Calu3 (cell line): Measurements from ENCODE around the gene CFAP61. TPM values are rescaled to one million over a fixed set of nuclear protein-coding genes. Genes with fewer than 3 reads are reported as not detected.

ENCODE experiments used
- BruUV-seq: library from RNA; stranded (reverse); fragments of 400-500 nt; replicated peaks from 2 replicates; lab custom pipeline; 2021; lab: Mats Ljungman, UMichigan
- CTCF ChIA-PET: fragments of 300-600 bp; sonication (Branson Sonifier 250); formaldehyde crosslinking; loops from one replicate; lab custom pipeline; 2022; ENCODE audit warnings: antibody characterized with exemption; lab: Charles Lee
- DNase-seq: peaks from one replicate; pipeline ENCODE4 v3.0.0; 2022
- H3K27ac Mint-ChIP-seq: one replicate; pipeline ENCODE4 v1.8.0; 2022; ENCODE audit warnings: mixed read lengths; ENCODE audit not compliant: unreplicated experiment
- H3K27me3 Mint-ChIP-seq: one replicate; pipeline ENCODE4 v1.8.0; 2022; ENCODE audit warnings: mixed read lengths; ENCODE audit not compliant: unreplicated experiment
- H3K36me3 Mint-ChIP-seq: one replicate; pipeline ENCODE4 v1.8.0; 2022; ENCODE audit warnings: mild to moderate bottlenecking, moderate library complexity, mixed read lengths; ENCODE audit not compliant: insufficient read depth, unreplicated experiment
- H3K4me1 Mint-ChIP-seq: one replicate; pipeline ENCODE4 v1.8.0; 2022; ENCODE audit warnings: mild to moderate bottlenecking, low read depth, mixed read lengths; ENCODE audit not compliant: unreplicated experiment
- H3K4me3 Mint-ChIP-seq: one replicate; pipeline ENCODE4 v1.8.0; 2022; ENCODE audit warnings: mild to moderate bottlenecking, low read depth, moderate library complexity, mixed read lengths; ENCODE audit not compliant: unreplicated experiment
- H3K9me3 Mint-ChIP-seq: one replicate; pipeline ENCODE4 v1.8.0; 2022; ENCODE audit warnings: low read depth, mixed read lengths; ENCODE audit not compliant: unreplicated experiment
- intact Hi-C: fragments of 100-400 bp; cut with micrococcal nuclease; formaldehyde crosslinking; loops from one replicate; pipeline ENCODE4 v1.10.0; 2022; ENCODE audit not compliant: unreplicated experiment
- total RNA-seq: library from RNA; stranded (reverse); gene quantifications from 2 replicates; pipeline ENCODE4 v1.2.3, GENCODE V29; 2022
- TF ChIP-seq, protein P1 (sequence below): fragments of 200-600 bp; IDR thresholded peaks from one replicate; pipeline ENCODE4 v1.8.0; 2022; ENCODE audit warnings: antibody characterized with exemption; ENCODE audit not compliant: unreplicated experiment

Gene CFAP61
- total RNA-seq, 1 experiment from 2014 or later, result not detected

DNA sequence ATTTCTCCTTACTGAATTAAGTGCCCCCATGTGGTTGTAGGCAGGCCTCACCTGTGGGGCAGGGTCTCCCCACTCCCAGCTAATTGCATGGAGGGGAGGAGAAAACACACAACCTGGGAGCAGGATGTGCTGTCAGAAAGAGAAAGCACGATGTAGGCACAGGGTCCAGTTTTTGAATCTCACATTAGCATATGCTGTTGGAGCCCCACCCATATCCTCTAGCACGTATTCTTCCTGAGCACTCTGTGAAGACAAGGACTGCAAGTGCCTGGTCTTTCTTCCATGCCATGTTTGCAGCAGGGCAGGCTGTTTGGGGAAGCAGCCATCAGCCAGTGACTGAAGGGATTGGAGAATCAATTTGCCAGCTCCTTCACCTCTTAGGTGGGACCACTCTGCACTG, 108.2 kb downstream of the CFAP61 start:
- BruUV-seq, result no TSS peak
- no peak overlapping the region for H3K27ac Mint-ChIP-seq
- intact Hi-C loops, result no loop called here
- H3K4me1 Mint-ChIP-seq, result no peaks in the 10 kb centered on the region
- H3K4me3 Mint-ChIP-seq, result no peak overlapping the region
- TF ChIP-seq, protein P1, sequence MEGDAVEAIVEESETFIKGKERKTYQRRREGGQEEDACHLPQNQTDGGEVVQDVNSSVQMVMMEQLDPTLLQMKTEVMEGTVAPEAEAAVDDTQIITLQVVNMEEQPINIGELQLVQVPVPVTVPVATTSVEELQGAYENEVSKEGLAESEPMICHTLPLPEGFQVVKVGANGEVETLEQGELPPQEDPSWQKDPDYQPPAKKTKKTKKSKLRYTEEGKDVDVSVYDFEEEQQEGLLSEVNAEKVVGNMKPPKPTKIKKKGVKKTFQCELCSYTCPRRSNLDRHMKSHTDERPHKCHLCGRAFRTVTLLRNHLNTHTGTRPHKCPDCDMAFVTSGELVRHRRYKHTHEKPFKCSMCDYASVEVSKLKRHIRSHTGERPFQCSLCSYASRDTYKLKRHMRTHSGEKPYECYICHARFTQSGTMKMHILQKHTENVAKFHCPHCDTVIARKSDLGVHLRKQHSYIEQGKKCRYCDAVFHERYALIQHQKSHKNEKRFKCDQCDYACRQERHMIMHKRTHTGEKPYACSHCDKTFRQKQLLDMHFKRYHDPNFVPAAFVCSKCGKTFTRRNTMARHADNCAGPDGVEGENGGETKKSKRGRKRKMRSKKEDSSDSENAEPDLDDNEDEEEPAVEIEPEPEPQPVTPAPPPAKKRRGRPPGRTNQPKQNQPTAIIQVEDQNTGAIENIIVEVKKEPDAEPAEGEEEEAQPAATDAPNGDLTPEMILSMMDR, result no peak
- no peak for DNase-seq
- CTCF ChIA-PET, result no interaction called here
- H3K9me3 Mint-ChIP-seq, result no peaks in the 10 kb centered on the region
- no peaks in the 10 kb centered on the region for H3K27me3 Mint-ChIP-seq
- H3K36me3 Mint-ChIP-seq, result no peaks in the 10 kb centered on the region

DNA sequence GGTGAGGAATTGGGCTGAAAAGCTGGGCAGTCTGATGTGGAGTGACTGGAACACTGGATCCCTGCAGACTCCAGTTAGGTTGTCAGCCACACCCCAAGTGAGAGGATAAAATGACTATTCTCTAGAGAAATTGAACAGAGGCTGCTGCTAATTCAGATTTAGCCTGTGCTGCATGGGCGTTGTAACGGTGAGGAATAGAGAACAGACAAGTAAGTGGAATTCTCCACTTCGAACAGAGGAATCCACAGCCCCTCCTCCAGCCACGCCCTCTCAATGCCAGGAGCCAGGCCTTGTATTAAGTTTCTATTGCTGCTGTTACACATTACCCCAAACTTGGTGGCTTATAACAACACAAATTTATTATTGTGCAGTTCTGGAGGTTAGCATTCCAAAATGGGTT, 109.3 kb downstream of the CFAP61 start:
- CTCF ChIA-PET, result no interaction called here
- no peak for DNase-seq
- Mint-ChIP-seq H3K9me3 (no peaks in the 10 kb centered on the region), H3K4me3 (no peak overlapping the region), H3K27ac (no peak overlapping the region), H3K27me3 (no peaks in the 10 kb centered on the region), H3K36me3 (no peaks in the 10 kb centered on the region), H3K4me1 (no peaks in the 10 kb centered on the region)
- intact Hi-C loops, result no loop called here
- TF ChIP-seq, protein P1, result no peak
- BruUV-seq, result no TSS peak

DNA sequence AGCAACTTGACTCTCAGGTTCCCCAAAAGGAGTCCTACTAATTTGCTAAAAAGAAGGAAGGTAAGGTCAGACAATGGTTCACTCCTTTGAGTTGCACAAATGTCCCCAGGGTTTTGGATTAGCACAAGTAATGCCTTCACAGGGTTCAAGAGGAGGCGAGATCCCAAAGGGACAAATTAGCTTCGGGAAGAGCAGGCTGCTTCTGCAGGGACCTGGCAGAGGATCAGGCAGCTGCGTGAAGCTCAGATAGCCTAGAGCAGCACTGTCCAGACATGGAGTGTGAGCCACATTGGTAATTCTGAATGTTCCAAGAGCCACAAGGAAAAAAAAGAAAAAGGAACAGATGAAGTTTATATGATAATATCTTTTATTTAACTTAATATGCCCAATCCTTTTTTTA, 115.4 kb downstream of the CFAP61 start:
- no peaks in the 10 kb centered on the region for H3K36me3 Mint-ChIP-seq
- H3K4me1 Mint-ChIP-seq, result no peaks in the 10 kb centered on the region
- no peaks in the 10 kb centered on the region for H3K27me3 Mint-ChIP-seq
- no peak overlapping the region for H3K27ac Mint-ChIP-seq
- CTCF ChIA-PET, result no interaction called here
- no peaks in the 10 kb centered on the region for H3K9me3 Mint-ChIP-seq
- H3K4me3 Mint-ChIP-seq, result no peak overlapping the region
- TF ChIP-seq, protein P1, result no peak
- intact Hi-C loops, result no loop called here
- BruUV-seq, result no TSS peak
- DNase-seq, result no peak

DNA sequence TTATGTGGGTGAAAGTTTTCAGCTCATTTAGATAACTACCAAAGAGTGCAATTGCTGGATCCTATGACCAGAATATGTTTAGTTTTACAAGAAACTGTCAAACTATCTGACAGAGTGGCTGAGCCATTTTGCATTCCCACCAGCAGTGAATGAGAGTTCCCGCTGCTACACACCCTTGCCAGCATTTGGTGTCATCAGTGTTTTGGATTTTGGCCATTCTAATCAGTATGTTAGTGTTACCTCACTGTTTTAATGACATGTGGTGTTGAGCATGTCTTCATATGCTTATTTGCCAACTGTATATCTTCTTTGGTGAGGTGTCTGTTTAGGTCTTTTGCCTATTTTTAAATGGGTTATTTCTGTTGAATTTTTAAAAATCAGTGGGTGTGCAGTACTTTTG, 120.9 kb downstream of the CFAP61 start:
- CTCF ChIA-PET, result no interaction called here

More for the DNA sequence above, 120.9 kb downstream of the CFAP61 start:
- H3K9me3 Mint-ChIP-seq, result no peaks in the 10 kb centered on the region
- TF ChIP-seq, protein P1, result no peak
- intact Hi-C loops, result no loop called here
- H3K27ac Mint-ChIP-seq, result no peak overlapping the region
- H3K4me3 Mint-ChIP-seq, result no peak overlapping the region
- H3K27me3 Mint-ChIP-seq, result no peaks in the 10 kb centered on the region
- no peak for DNase-seq
- no TSS peak for BruUV-seq
- H3K4me1 Mint-ChIP-seq, result no peaks in the 10 kb centered on the region
- H3K36me3 Mint-ChIP-seq, result no peaks in the 10 kb centered on the region
